Thyroid gland (tissue), 4 donors: ENCODE results near the gene FOXO3. TPM values are rescaled to one million over a fixed set of nuclear protein-coding genes. Genes with fewer than 3 reads are reported as not detected.

Experiments
- DNase-seq, 2 donors: peaks; one replicate each; pipeline ENCODE4 v3.0.0-alpha.2; 2019
- H3K27ac ChIP-seq, 3 donors: fragments of 200-600 bp; sonication (generic); 1 replicate in 2 of 3; 2 replicates in 1 of 3; pipeline ENCODE4 v1.5.1; 2016 to 2019; ENCODE audit warnings: mild to moderate bottlenecking in 1 of 3, moderate library complexity in 1 of 3
- H3K27me3 ChIP-seq: fragments of 200-600 bp; sonication (generic); one replicate; pipeline ENCODE4 v1.5.1; 2019
- H3K36me3 ChIP-seq, 2 donors: fragments of 200-600 bp; sonication (generic); one replicate each; pipeline ENCODE4 v1.5.1; 2016 to 2019
- H3K4me1 ChIP-seq, 2 donors: fragments of 200-600 bp; sonication (generic); one replicate each; pipeline ENCODE4 v1.5.1; 2017 to 2019
- H3K4me3 ChIP-seq, 3 donors: fragments of 200-600 bp; sonication (generic); replicated peaks in 1 of 3; 1 replicate in 2 of 3; 2 replicates in 1 of 3; pipeline ENCODE4 v1.5.1; 2016; ENCODE audit warnings: mild to moderate bottlenecking in 1 of 3
- H3K9me3 ChIP-seq: fragments of 200-600 bp; sonication (generic); one replicate; pipeline ENCODE4 v1.5.1; 2017
- CTCF ChIP-seq, 6 experiments: fragments of 200-600 bp in 3 of 6; fragments of 450-650 bp in 3 of 6; sonication (generic) in 3 of 6; IDR thresholded peaks; one replicate each; pipeline ENCODE4 v1.5.1; 2016 to 2019; ENCODE audit warnings: antibody characterized with exemption in 6 of 6, mild to moderate bottlenecking in 2 of 6, inconsistent platforms in 1 of 6, moderate library complexity in 1 of 6
- POLR2A ChIP-seq, 2 donors: fragments of 450-650 bp; IDR thresholded peaks; one replicate each; pipeline ENCODE4 v1.6.1; 2017; ENCODE audit warnings: antibody characterized with exemption in 2 of 2, mild to moderate bottlenecking in 2 of 2, moderate library complexity in 1 of 2
- WGBS, 2 donors: methylation state at CpG; one replicate each; pipeline ENCODE4 v1.1.5; 2017; 5-methylcytosine and 5-hydroxymethylcytosine counted together
- intact Hi-C: fragments of 100-400 bp; cut with DNase I; formaldehyde crosslinking; loops from one replicate; pipeline ENCODE4 v1.15.1; 2023
- total RNA-seq, 4 donors: library from RNA; depleted of rRNA; stranded (reverse); fragments of >200 nt; gene quantifications; one replicate each; pipeline ENCODE4 v1.2.3, GENCODE V29; 2016

The FOXO3 gene
- total RNA-seq, 4 donors from 2014 or later = 61.8 to 103 (median 76.8) TPM

- Histone ChIP-seq H3K4me1 (peaks cover 49 to 73% of the 10 kb centered on the region in 2 donors), H3K9me3 (no peaks in the 10 kb centered on the region), H3K27ac (peak overlapping the region; percentile 43 to 71 (median 58)), H3K27me3 (no peaks in the 10 kb centered on the region), H3K4me3 (no peak overlapping the region), H3K36me3 (no peaks in the 10 kb centered on the region)
- TF ChIP-seq CTCF (IDR thresholded peaks at IDR 0.05) = no peak
- TF ChIP-seq POLR2A (IDR thresholded peaks at IDR 0.05) = no peak
- WGBS, 2 donors = 60 to 61% methylated on average over 9 of the region's 9 CpGs
- no peak for DNase-seq
- intact Hi-C loops = no loop called here
Measured at GRCh38 chr6:108651340-108652227, 90.9 kb downstream of the FOXO3 start.

- Histone ChIP-seq H3K36me3 (no peaks in the 10 kb centered on the region), H3K27me3 (no peaks in the 10 kb centered on the region), H3K9me3 (no peaks in the 10 kb centered on the region), H3K27ac (peak overlapping the region; percentile 43 to 71 (median 58)), H3K4me3 (no peak overlapping the region), H3K4me1 (peaks cover 49 to 73% of the 10 kb centered on the region in 2 donors)
- no peak for DNase-seq
- no peak for TF ChIP-seq CTCF (IDR thresholded peaks at IDR 0.05)
- TF ChIP-seq POLR2A (IDR thresholded peaks at IDR 0.05) = no peak
- intact Hi-C loops = no loop called here
Measured at GRCh38 chr6:108652375-108652774, 91.7 kb downstream of the FOXO3 start.

- Histone ChIP-seq H3K4me3 (no peak overlapping the region), H3K36me3 (no peaks in the 10 kb centered on the region), H3K27me3 (no peaks in the 10 kb centered on the region), H3K9me3 (no peaks in the 10 kb centered on the region), H3K27ac (peak overlapping the region; percentile 50 to 71 (median 57)), H3K4me1 (peaks cover 49 to 75% of the 10 kb centered on the region in 2 donors)
- DNase-seq = peak; percentile 63 to 69
- 52 to 61% methylated on average over 3 of the region's 3 CpGs for WGBS, 2 donors
- TF ChIP-seq POLR2A (IDR thresholded peaks at IDR 0.05) = no peak
- TF ChIP-seq CTCF (IDR thresholded peaks at IDR 0.05) = no peak
- intact Hi-C loops = no loop called here
Measured at GRCh38 chr6:108653949-108654348, 93.2 kb downstream of the FOXO3 start.

GRCh38 chr6:108654465-108655106, 93.9 kb downstream of the FOXO3 start:
- no peak for TF ChIP-seq CTCF (IDR thresholded peaks at IDR 0.05)
- TF ChIP-seq POLR2A (IDR thresholded peaks at IDR 0.05) = no peak
- Histone ChIP-seq H3K4me1 (peaks cover 44 to 73% of the 10 kb centered on the region in 2 donors), H3K9me3 (no peaks in the 10 kb centered on the region), H3K27ac (peak overlapping the region; percentile 50 to 71 (median 57)), H3K36me3 (no peaks in the 10 kb centered on the region), H3K27me3 (no peaks in the 10 kb centered on the region), H3K4me3 (no peak overlapping the region)
- no peak for DNase-seq
- WGBS, 2 donors = 63% methylated on average over 5 of the region's 5 CpGs
- intact Hi-C loops = no loop called here
